Subcutaneous adipose tissue (tissue), 4 donors: ENCODE measurements around the gene PIK3C2G. TPM values are rescaled to one million over a fixed set of nuclear protein-coding genes. Genes with fewer than 3 reads are reported as not detected.

Experiments used
- total RNA-seq, 4 donors: library from RNA; depleted of rRNA; stranded (reverse); fragments of >200 nt; gene quantifications; one replicate each; pipeline ENCODE4 v1.1.0, GENCODE V29; 2016
- TF ChIP-seq, protein P1 (sequence below): fragments of 450-650 bp; IDR thresholded peaks from one replicate; pipeline ENCODE4 v1.5.1; 2016; ENCODE audit warnings: low read depth, mild to moderate bottlenecking, control low read depth, antibody characterized with exemption, moderate library complexity

PIK3C2G gene
- total RNA-seq, 4 donors from 2014 or later = 0.19 to 0.22 TPM; not detected in 2

GRCh38 chr12:18261906-18262305 is 588 bp downstream of the PIK3C2G start:
- TF ChIP-seq, protein P1, sequence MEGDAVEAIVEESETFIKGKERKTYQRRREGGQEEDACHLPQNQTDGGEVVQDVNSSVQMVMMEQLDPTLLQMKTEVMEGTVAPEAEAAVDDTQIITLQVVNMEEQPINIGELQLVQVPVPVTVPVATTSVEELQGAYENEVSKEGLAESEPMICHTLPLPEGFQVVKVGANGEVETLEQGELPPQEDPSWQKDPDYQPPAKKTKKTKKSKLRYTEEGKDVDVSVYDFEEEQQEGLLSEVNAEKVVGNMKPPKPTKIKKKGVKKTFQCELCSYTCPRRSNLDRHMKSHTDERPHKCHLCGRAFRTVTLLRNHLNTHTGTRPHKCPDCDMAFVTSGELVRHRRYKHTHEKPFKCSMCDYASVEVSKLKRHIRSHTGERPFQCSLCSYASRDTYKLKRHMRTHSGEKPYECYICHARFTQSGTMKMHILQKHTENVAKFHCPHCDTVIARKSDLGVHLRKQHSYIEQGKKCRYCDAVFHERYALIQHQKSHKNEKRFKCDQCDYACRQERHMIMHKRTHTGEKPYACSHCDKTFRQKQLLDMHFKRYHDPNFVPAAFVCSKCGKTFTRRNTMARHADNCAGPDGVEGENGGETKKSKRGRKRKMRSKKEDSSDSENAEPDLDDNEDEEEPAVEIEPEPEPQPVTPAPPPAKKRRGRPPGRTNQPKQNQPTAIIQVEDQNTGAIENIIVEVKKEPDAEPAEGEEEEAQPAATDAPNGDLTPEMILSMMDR = no peak

DNA sequence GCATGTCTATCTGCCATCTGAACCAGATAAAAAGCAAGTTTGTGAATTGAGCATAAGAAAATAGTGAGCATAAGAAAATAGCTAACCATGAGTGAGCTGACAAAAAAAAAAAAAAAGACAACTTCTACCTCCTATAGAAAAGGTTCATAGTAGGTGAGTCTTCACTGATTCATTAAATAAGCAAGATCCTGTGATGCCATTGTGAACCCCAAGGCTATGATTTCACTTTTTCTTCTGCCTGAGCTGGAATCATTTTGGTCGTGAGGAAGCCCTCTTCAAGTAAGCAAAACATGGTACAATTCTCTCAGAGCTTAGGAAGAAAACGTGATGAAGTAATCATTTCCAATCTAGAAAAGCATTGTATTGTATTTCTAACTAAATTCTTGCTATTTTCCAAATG is 1.2 kb downstream of the PIK3C2G start:
- TF ChIP-seq, protein P1 = no peak

DNA sequence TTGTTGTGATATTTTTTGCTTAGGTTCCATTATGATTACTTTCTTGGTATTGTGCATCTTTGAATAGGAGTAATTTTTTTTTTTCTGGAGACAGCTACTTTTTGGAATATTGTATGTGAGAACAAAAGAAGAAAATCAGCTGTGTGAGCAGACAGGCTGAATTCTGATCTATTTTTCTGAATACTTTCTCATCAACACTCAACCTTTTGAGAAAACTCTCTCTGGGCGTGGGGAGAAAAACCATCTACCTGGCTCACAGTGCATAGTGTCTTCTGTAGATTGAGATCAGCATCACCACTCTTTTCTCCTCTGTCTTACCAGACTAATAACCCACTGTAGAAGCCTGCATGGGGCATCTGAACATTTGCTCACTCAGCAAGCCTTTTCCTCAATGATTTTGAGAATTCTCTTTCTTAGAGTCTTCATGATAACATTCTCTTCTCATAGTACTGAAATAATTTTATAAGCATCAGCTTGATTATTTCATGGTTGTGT is 3.3 kb downstream of the PIK3C2G start:
- TF ChIP-seq, protein P1 = no peak

DNA sequence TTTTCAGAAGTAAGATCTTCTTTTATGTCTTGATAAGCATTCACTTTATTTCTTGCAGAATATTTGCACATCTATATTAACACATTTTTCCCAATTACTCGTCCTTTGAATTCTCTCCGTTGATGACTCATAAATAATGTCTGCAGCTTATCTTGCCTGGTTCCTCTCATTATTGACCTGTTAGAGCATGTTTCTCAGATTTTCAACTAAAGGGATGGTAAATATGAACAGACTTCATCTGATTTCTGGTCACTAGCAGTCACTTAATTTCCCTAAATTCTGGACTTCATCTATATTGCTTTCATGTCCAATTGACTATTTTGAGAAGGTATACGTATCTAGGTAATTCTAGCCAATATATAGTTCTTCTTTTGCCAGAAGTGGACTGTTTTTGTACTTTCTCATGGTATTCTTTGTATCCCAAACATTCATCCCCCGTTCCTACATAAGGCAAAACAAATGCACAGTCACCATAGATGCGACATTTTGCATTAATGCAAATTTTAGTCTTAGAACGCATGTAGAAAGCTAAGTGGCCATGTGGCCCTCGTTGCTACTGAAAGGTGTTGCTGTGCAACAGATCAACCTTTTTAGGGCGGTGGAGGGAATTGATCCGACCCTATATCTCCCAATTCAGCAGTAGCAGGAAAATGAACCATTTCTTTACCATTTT is 6.2 kb downstream of the PIK3C2G start:
- TF ChIP-seq, protein P1 = no peak

DNA sequence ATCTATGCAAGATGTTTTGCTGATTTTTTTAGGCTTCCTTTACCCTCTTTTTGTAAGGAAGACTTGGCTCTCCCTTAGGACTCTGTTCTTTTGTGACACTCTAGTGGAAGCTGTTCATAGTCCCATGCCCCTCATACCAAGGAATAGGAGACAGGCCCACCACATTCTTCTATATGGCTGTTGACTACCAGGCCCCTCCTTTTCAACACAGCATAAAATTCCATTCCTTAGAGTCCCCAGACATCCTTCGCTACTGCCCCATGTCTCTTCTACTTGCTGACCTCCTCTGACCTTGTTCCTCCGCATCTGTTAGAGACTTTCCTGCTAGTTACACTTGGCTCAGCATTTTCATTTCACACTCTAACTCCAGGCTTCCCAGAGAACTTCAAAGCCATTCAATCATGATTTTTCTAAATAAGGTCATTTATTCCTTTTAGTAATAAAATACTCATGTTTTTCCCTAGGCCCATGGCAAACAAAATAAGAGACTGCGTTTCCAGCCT is 9.7 kb downstream of the PIK3C2G start:
- TF ChIP-seq, protein P1 = no peak

GRCh38 chr12:18275981-18276380 is 14.7 kb downstream of the PIK3C2G start:
- TF ChIP-seq, protein P1 = no peak

GRCh38 chr12:18277196-18277595 is 15.9 kb downstream of the PIK3C2G start:
- TF ChIP-seq, protein P1 = no peak
